ENCODE measurements around the gene ACBD4. TPM values are rescaled to one million over a fixed set of nuclear protein-coding genes. Genes with fewer than 3 reads are reported as not detected.
"Not testable (repeated sequence)": the region's sequence is repeated elsewhere in the genome, so short reads cannot be mapped to it uniquely, and the experiment has no call there.

Gene ACBD4
- total RNA-seq, 4 donors from 2014 or later = 7.8 to 37.7 (median 26.1) TPM

DNA sequence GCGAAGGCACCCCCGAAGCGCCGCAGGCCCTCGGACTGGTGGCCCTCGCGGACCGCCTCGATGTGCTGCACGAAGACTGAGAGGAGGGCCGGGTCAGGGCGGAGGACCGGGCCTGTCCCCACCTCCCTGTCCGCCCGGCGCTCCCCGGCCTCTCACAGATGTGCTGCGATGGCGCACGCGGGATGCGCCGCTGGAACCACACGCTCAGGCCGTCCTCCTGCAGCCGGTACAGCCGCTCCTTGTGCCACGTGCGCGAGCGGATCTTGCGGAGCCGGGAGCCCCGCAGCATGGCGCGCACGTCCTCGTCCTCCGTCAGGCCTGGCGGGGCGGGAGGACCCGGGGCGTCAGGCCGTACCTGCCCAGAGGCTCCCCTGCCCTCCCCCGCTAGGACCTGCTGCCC is 14.4 kb upstream of the ACBD4 start:
- H3K27me3 ChIP-seq = no peaks in the 10 kb centered on the region
- H3K9me3 ChIP-seq = no peaks in the 10 kb centered on the region
- H3K36me3 ChIP-seq = no peaks in the 10 kb centered on the region
- peaks cover 0 to 10% of the 10 kb centered on the region in 2 donors for H3K4me1 ChIP-seq
- H3K4me3 ChIP-seq = no peak overlapping the region
- DNase-seq = no peak
- H3K27ac ChIP-seq = no peak overlapping the region
- no peak for TF ChIP-seq POLR2A (IDR thresholded peaks at IDR 0.05)
- TF ChIP-seq, protein P1, sequence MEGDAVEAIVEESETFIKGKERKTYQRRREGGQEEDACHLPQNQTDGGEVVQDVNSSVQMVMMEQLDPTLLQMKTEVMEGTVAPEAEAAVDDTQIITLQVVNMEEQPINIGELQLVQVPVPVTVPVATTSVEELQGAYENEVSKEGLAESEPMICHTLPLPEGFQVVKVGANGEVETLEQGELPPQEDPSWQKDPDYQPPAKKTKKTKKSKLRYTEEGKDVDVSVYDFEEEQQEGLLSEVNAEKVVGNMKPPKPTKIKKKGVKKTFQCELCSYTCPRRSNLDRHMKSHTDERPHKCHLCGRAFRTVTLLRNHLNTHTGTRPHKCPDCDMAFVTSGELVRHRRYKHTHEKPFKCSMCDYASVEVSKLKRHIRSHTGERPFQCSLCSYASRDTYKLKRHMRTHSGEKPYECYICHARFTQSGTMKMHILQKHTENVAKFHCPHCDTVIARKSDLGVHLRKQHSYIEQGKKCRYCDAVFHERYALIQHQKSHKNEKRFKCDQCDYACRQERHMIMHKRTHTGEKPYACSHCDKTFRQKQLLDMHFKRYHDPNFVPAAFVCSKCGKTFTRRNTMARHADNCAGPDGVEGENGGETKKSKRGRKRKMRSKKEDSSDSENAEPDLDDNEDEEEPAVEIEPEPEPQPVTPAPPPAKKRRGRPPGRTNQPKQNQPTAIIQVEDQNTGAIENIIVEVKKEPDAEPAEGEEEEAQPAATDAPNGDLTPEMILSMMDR (IDR thresholded peaks at IDR 0.05) = no peak
- intact Hi-C loops (cut with DNase I; ENCODE audit: low total_unique reads) = no loop called here

DNA sequence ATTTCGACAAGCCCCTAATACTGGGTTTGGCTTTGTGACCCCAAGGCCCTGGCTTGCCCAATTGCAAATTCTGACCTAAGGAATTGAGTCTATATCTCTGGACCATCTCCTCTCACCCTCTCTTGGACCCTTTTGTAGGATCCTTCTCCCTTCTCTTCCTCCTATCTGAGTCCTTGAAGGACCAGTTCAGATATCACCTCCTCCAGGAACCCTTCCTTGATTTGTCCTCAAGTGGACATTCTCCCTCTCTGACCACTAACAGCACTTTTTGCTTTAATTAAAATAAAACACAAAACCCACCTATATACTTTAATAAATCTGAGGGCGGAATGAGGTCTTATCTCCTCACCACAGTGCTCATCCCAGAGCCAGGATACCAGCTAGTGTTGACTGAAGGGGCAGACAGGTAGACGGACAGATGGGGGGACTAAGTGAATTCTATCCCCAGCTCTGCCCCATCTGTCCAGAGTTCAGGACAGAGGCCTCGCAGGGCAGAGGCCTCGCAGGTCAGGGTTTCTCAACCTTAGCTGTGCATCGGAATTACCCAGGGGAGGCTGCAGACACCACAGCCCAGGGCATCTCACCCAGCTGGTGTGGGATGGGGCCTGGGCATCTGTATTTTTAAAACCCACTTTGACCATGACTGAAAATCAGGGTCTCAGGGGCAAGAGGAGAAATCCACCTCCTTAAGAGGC is 12.3 kb upstream of the ACBD4 start:
- TF ChIP-seq POLR2A (IDR thresholded peaks at IDR 0.05) = no peak
- TF ChIP-seq, protein P1 (IDR thresholded peaks at IDR 0.05) = no peak
- H3K4me3 ChIP-seq = no peak overlapping the region
- intact Hi-C loops (cut with DNase I; ENCODE audit: low total_unique reads) = no loop called here
- no peak for DNase-seq
- H3K27me3 ChIP-seq = no peaks in the 10 kb centered on the region
- no peaks in the 10 kb centered on the region for H3K36me3 ChIP-seq
- H3K27ac ChIP-seq = peak overlapping the region; percentile 68 to 88
- no peaks in the 10 kb centered on the region for H3K9me3 ChIP-seq
- peaks cover 1 to 19% of the 10 kb centered on the region in 2 donors for H3K4me1 ChIP-seq

- TF ChIP-seq, protein P1 (IDR thresholded peaks at IDR 0.05) = no peak
- no peak for TF ChIP-seq POLR2A (IDR thresholded peaks at IDR 0.05)
- intact Hi-C loops (cut with DNase I; ENCODE audit: low total_unique reads) = no loop called here
- H3K4me3 ChIP-seq = no peak overlapping the region
- peak overlapping the region; percentile 68 to 88 for H3K27ac ChIP-seq
- DNase-seq = peak; percentile 81 to 89
- H3K27me3 ChIP-seq = no peaks in the 10 kb centered on the region
- peaks cover 5 to 22% of the 10 kb centered on the region in 2 donors for H3K4me1 ChIP-seq
- H3K9me3 ChIP-seq = no peaks in the 10 kb centered on the region
- no peaks in the 10 kb centered on the region for H3K36me3 ChIP-seq
Measured at GRCh38 chr17:45123930-45124796, 11.3 kb upstream of the ACBD4 start.

DNA sequence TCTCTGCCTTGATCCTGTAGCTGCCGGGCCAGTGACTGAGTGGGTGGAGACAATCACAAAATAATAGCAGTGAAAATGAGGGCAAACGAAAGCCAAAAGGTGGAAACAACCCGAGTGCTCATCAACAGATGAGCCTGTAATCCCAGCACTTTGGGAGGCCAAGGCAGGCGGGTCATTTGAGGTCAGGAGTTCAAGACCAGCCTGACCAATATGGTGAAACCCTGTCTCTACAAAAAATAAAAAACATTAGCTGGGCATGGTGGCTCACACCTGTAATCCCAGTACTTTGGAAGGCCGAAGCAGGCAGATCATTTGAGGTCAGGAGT is 10.7 kb upstream of the ACBD4 start:
- Histone ChIP-seq H3K27ac (peak overlapping the region; percentile 68 to 88), H3K4me1 (peaks cover 5 to 22% of the 10 kb centered on the region in 2 donors)
- DNase-seq; H3K9me3 ChIP-seq; H3K36me3 ChIP-seq; H3K4me3 ChIP-seq; H3K27me3 ChIP-seq; intact Hi-C loops (cut with DNase I; ENCODE audit: low total_unique reads): not testable (repeated sequence)

DNA sequence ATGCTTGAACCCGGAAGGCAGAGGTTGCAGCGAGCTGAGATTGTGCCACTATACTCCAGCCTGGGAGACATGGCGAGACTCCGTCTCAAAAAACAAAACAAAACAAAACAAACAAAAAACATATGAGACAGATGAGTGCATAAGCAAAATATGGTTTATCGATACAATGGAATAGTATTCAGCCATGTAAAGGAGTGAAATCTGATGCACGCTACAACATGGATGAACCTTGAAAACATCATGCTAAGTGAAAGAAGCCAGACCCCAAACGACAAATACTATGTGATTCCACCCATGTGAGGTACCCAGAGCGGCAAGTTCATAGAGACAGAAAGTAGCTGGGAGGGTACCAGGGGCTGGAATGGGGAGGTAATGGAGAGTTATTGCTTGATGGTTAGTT is 10.0 kb upstream of the ACBD4 start:
- H3K27ac ChIP-seq = no peak overlapping the region
- no peaks in the 10 kb centered on the region for H3K27me3 ChIP-seq
- H3K4me3 ChIP-seq = no peak overlapping the region
- H3K36me3 ChIP-seq = no peaks in the 10 kb centered on the region
- DNase-seq = no peak
- H3K4me1 ChIP-seq = peaks cover 5 to 22% of the 10 kb centered on the region in 2 donors
- no peaks in the 10 kb centered on the region for H3K9me3 ChIP-seq
- no peak for TF ChIP-seq POLR2A (IDR thresholded peaks at IDR 0.05)
- TF ChIP-seq, protein P1 (IDR thresholded peaks at IDR 0.05) = no peak
- intact Hi-C loops (cut with DNase I; ENCODE audit: low total_unique reads) = no loop called here
